ENCODE results near the gene GDF9. TPM values are rescaled to one million over a fixed set of nuclear protein-coding genes. Genes with fewer than 3 reads are reported as not detected.

GDF9 gene
- total and polyA plus RNA-seq, 2 experiments from 2014 or later = 0.11 to 0.14 TPM

DNA sequence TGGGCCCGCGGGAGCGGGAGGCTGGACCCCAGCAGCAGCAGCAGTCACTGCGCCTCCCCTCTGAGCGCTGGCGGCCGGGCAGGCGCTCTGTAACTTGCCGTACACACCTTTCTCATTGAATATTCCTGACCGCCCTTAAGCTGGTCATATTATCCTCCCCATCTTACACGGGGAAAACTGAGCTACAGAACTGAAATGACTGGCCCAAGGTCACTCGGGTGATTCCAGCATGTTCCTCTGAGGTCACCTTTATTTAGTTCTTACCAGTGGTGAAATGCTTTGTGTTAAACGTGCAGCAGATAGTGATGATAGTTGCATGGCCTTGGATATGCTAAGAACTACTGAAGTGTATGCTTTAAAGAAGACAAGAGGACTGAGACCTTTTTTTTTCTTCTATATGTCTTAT lies 780 bp upstream of the GDF9 start:
- Mint-ChIP-seq H3K27ac (peak overlapping the region; percentile 100), H3K9me3 (no peaks in the 10 kb centered on the region), H3K36me3 (ENCODE audit: low read depth) (peaks cover 35% of the 10 kb centered on the region), H3K4me3 (peak overlapping the region; percentile 99), H3K4me1 (peaks cover 21% of the 10 kb centered on the region), H3K27me3 (ENCODE audit: insufficient read depth, low read depth, poor library complexity) (peaks cover 9% of the 10 kb centered on the region)
- H3K27ac ChIP-seq (ENCODE audit: low read depth) = peak overlapping the region; percentile 85; the same call in 1 of the 2 replicates
- DNase-seq (ENCODE audit: low spot score) (no peak), ATAC-seq (peak; percentile 15)
- H3K4me1 ChIP-seq (ENCODE audit: insufficient read depth) = peaks cover 16% of the 10 kb centered on the region
- TF ChIP-seq, protein P1, sequence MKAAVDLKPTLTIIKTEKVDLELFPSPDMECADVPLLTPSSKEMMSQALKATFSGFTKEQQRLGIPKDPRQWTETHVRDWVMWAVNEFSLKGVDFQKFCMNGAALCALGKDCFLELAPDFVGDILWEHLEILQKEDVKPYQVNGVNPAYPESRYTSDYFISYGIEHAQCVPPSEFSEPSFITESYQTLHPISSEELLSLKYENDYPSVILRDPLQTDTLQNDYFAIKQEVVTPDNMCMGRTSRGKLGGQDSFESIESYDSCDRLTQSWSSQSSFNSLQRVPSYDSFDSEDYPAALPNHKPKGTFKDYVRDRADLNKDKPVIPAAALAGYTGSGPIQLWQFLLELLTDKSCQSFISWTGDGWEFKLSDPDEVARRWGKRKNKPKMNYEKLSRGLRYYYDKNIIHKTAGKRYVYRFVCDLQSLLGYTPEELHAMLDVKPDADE (IDR thresholded peaks at IDR 0.05) = no peak
- TF ChIP-seq JUNB (IDR thresholded peaks at IDR 0.05; ENCODE audit: unreplicated experiment) (no peak), EZH2phosphoT487 (IDR thresholded peaks at IDR 0.05; ENCODE audit: unreplicated experiment) (no peak), EZH2 (IDR thresholded peaks at IDR 0.05; ENCODE audit: low read depth, unreplicated experiment) (no peak), POLR2AphosphoS5 (IDR thresholded peaks at IDR 0.05; ENCODE audit: low read depth) (no peak), ZNF114 (CRISPR knock-in tag; IDR thresholded peaks at IDR 0.05) (no peak), CREB1 (CRISPR knock-in tag; IDR thresholded peaks at IDR 0.05; ENCODE audit: low read depth) (no peak), STAT1 (IDR thresholded peaks at IDR 0.05; ENCODE audit: unreplicated experiment) (no peak), ZNF331 (CRISPR knock-in tag; IDR thresholded peaks at IDR 0.05; ENCODE audit: low read depth) (no peak), NANOG (IDR thresholded peaks at IDR 0.05; ENCODE audit: borderline replicate concordance) (no peak)
- TF ChIP-seq, protein P2, sequence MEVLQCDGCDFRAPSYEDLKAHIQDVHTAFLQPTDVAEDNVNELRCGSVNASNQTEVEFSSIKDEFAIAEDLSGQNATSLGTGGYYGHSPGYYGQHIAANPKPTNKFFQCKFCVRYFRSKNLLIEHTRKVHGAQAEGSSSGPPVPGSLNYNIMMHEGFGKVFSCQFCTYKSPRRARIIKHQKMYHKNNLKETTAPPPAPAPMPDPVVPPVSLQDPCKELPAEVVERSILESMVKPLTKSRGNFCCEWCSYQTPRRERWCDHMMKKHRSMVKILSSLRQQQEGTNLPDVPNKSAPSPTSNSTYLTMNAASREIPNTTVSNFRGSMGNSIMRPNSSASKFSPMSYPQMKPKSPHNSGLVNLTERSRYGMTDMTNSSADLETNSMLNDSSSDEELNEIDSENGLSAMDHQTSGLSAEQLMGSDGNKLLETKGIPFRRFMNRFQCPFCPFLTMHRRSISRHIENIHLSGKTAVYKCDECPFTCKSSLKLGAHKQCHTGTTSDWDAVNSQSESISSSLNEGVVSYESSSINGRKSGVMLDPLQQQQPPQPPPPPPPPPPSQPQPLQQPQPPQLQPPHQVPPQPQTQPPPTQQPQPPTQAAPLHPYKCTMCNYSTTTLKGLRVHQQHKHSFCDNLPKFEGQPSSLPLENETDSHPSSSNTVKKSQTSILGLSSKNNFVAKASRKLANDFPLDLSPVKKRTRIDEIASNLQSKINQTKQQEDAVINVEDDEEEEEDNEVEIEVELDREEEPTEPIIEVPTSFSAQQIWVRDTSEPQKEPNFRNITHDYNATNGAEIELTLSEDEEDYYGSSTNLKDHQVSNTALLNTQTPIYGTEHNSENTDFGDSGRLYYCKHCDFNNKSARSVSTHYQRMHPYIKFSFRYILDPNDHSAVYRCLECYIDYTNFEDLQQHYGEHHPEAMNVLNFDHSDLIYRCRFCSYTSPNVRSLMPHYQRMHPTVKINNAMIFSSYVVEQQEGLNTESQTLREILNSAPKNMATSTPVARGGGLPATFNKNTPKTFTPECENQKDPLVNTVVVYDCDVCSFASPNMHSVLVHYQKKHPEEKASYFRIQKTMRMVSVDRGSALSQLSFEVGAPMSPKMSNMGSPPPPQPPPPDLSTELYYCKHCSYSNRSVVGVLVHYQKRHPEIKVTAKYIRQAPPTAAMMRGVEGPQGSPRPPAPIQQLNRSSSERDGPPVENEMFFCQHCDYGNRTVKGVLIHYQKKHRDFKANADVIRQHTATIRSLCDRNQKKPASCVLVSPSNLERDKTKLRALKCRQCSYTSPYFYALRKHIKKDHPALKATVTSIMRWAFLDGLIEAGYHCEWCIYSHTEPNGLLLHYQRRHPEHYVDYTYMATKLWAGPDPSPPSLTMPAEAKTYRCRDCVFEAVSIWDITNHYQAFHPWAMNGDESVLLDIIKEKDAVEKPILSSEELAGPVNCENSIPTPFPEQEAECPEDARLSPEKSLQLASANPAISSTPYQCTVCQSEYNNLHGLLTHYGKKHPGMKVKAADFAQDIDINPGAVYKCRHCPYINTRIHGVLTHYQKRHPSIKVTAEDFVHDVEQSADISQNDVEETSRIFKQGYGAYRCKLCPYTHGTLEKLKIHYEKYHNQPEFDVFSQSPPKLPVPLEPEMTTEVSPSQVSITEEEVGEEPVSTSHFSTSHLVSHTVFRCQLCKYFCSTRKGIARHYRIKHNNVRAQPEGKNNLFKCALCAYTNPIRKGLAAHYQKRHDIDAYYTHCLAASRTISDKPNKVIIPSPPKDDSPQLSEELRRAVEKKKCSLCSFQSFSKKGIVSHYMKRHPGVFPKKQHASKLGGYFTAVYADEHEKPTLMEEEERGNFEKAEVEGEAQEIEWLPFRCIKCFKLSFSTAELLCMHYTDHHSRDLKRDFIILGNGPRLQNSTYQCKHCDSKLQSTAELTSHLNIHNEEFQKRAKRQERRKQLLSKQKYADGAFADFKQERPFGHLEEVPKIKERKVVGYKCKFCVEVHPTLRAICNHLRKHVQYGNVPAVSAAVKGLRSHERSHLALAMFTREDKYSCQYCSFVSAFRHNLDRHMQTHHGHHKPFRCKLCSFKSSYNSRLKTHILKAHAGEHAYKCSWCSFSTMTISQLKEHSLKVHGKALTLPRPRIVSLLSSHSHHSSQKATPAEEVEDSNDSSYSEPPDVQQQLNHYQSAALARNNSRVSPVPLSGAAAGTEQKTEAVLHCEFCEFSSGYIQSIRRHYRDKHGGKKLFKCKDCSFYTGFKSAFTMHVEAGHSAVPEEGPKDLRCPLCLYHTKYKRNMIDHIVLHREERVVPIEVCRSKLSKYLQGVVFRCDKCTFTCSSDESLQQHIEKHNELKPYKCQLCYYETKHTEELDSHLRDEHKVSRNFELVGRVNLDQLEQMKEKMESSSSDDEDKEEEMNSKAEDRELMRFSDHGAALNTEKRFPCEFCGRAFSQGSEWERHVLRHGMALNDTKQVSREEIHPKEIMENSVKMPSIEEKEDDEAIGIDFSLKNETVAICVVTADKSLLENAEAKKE (CRISPR knock-in tag; IDR thresholded peaks at IDR 0.05) = no peak
- TF ChIP-seq, protein P3, sequence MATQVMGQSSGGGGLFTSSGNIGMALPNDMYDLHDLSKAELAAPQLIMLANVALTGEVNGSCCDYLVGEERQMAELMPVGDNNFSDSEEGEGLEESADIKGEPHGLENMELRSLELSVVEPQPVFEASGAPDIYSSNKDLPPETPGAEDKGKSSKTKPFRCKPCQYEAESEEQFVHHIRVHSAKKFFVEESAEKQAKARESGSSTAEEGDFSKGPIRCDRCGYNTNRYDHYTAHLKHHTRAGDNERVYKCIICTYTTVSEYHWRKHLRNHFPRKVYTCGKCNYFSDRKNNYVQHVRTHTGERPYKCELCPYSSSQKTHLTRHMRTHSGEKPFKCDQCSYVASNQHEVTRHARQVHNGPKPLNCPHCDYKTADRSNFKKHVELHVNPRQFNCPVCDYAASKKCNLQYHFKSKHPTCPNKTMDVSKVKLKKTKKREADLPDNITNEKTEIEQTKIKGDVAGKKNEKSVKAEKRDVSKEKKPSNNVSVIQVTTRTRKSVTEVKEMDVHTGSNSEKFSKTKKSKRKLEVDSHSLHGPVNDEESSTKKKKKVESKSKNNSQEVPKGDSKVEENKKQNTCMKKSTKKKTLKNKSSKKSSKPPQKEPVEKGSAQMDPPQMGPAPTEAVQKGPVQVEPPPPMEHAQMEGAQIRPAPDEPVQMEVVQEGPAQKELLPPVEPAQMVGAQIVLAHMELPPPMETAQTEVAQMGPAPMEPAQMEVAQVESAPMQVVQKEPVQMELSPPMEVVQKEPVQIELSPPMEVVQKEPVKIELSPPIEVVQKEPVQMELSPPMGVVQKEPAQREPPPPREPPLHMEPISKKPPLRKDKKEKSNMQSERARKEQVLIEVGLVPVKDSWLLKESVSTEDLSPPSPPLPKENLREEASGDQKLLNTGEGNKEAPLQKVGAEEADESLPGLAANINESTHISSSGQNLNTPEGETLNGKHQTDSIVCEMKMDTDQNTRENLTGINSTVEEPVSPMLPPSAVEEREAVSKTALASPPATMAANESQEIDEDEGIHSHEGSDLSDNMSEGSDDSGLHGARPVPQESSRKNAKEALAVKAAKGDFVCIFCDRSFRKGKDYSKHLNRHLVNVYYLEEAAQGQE (IDR thresholded peaks at IDR 0.05; ENCODE audit: unreplicated experiment) = no peak
- TF ChIP-seq, protein P4, sequence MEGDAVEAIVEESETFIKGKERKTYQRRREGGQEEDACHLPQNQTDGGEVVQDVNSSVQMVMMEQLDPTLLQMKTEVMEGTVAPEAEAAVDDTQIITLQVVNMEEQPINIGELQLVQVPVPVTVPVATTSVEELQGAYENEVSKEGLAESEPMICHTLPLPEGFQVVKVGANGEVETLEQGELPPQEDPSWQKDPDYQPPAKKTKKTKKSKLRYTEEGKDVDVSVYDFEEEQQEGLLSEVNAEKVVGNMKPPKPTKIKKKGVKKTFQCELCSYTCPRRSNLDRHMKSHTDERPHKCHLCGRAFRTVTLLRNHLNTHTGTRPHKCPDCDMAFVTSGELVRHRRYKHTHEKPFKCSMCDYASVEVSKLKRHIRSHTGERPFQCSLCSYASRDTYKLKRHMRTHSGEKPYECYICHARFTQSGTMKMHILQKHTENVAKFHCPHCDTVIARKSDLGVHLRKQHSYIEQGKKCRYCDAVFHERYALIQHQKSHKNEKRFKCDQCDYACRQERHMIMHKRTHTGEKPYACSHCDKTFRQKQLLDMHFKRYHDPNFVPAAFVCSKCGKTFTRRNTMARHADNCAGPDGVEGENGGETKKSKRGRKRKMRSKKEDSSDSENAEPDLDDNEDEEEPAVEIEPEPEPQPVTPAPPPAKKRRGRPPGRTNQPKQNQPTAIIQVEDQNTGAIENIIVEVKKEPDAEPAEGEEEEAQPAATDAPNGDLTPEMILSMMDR (conservative IDR thresholded peaks at IDR 0.05; ENCODE audit: low read depth in 2 of 2) = no peak
- peaks cover 20% of the 10 kb centered on the region for H3K79me2 ChIP-seq (replicated peaks; ENCODE audit: insufficient read depth)
- H3K4me2 ChIP-seq = peak overlapping the region; percentile 100
- peaks cover 15% of the 10 kb centered on the region for H3K36me3 ChIP-seq (ENCODE audit: insufficient read depth)
- no peaks in the 10 kb centered on the region for H3K27me3 ChIP-seq (ENCODE audit: insufficient read depth)
- H4K20me1 ChIP-seq (replicated peaks; ENCODE audit: insufficient read depth) = peaks cover 8% of the 10 kb centered on the region
- peak overlapping the region; percentile 98 for H3K4me3 ChIP-seq
- H3F3A ChIP-seq (replicated peaks; ENCODE audit: low read depth) = peaks cover 27% of the 10 kb centered on the region
- peak overlapping the region; percentile 45; the same call in 1 of the 2 replicates for H2AFZ ChIP-seq
- no peaks in the 10 kb centered on the region for H3K9me2 ChIP-seq (ENCODE audit: insufficient read depth)
